Fibroblast of lung (primary cell): ENCODE measurements around the gene LMAN1L. TPM values are rescaled to one million over a fixed set of nuclear protein-coding genes. Genes with fewer than 3 reads are reported as not detected.
"Not testable (repeated sequence)": the region's sequence is repeated elsewhere in the genome, so short reads cannot be mapped to it uniquely, and the experiment has no call there.

Source experiments
- DNase-seq, 2 donors: peaks; one replicate each; pipeline versions ENCODE4 v3.0.0 to v3.0.0-alpha.2; 2010; ENCODE audit warnings: low read depth in 2 of 2
- H2AFZ ChIP-seq: 2 replicates; pipeline ENCODE4 v1.5.1; 2012; ENCODE audit warnings: low read length, control low read depth, inconsistent platforms
- H3K27ac ChIP-seq: 2 replicates; pipeline ENCODE4 v1.5.1; 2011; ENCODE audit warnings: low read length, control low read depth; ENCODE audit not compliant: insufficient read depth
- H3K27me3 ChIP-seq: 2 replicates; pipeline ENCODE4 v1.5.1; 2011; ENCODE audit warnings: mild to moderate bottlenecking, low read length; ENCODE audit not compliant: control insufficient read depth, insufficient read depth
- H3K36me3 ChIP-seq: 2 replicates; pipeline ENCODE4 v1.5.1; 2011; ENCODE audit warnings: low read length; ENCODE audit not compliant: control insufficient read depth, insufficient read depth
- H3K4me1 ChIP-seq: 2 replicates; pipeline ENCODE4 v1.5.1; 2011; ENCODE audit warnings: low read length; ENCODE audit not compliant: control insufficient read depth, insufficient read depth; ENCODE audit errors: extremely low read depth
- H3K4me2 ChIP-seq: 2 replicates; pipeline ENCODE4 v1.5.1; 2011; ENCODE audit warnings: low read length, control low read depth; ENCODE audit not compliant: insufficient read depth; ENCODE audit errors: extremely low read depth
- H3K4me3 ChIP-seq, 4 experiments: fragments of 200-600 bp in 1 of 4; sonication (generic) in 1 of 4; replicated peaks in 1 of 4; 2 replicates each; pipeline ENCODE4 v1.5.1; 2011 to 2016; ENCODE audit warnings: low read length in 4 of 4, low read depth in 3 of 4, mild to moderate bottlenecking in 3 of 4, control low read depth in 2 of 4, inconsistent platforms in 1 of 4, mixed read lengths in 1 of 4; ENCODE audit not compliant: insufficient read depth in 1 of 4; ENCODE audit errors: control extremely low read depth in 1 of 4
- H3K79me2 ChIP-seq: 2 replicates; pipeline ENCODE4 v1.5.1; 2012; ENCODE audit warnings: mild to moderate bottlenecking, low read length, inconsistent platforms; ENCODE audit not compliant: control insufficient read depth, insufficient read depth
- H3K9ac ChIP-seq: 2 replicates; pipeline ENCODE4 v1.5.1; 2011; ENCODE audit warnings: mild to moderate bottlenecking, low read length, control low read depth; ENCODE audit not compliant: insufficient read depth
- H3K9me3 ChIP-seq: 2 replicates; pipeline ENCODE4 v1.5.1; 2012; ENCODE audit warnings: low read depth, low read length; ENCODE audit not compliant: control insufficient read depth, insufficient read depth
- H4K20me1 ChIP-seq: 2 replicates; pipeline ENCODE4 v1.5.1; 2011; ENCODE audit warnings: low read length; ENCODE audit not compliant: control insufficient read depth, insufficient read depth; ENCODE audit errors: extremely low read depth
- EZH2 ChIP-seq: IDR thresholded peaks from 2 replicates; pipeline ENCODE4 v1.5.1; 2012; ENCODE audit warnings: low read length, control low read depth, mild to moderate bottlenecking; ENCODE audit errors: missing control alignments
- polyA plus RNA-seq, 2 donors: library from polyadenylated mRNA; depleted of rRNA in 1 of 2; stranded (reverse) in 1 of 2; unstranded in 1 of 2; fragments of >200 nt; gene quantifications; 2 replicates each; pipeline ENCODE4 v1.2.1, GENCODE V29; 2011 to 2012; ENCODE audit warnings: missing spikeins in 1 of 2
- total RNA-seq: library from RNA; depleted of rRNA; stranded (reverse); fragments of >200 nt; gene quantifications from 2 replicates; pipeline ENCODE4 v1.2.1, GENCODE V29; 2014
- TF ChIP-seq, protein P1 (sequence below), 2 donors: IDR thresholded peaks in 1 of 2; conservative IDR thresholded peaks in 1 of 2; 1 replicate in 1 of 2; 2 replicates in 1 of 2; pipeline ENCODE4 v1.5.1; 2011 to 2012; ENCODE audit warnings: low read length in 2 of 2, control low read depth in 1 of 2, inconsistent platforms in 1 of 2, low read depth in 1 of 2, mild to moderate bottlenecking in 1 of 2

The LMAN1L gene
- total and polyA plus RNA-seq, 2 donors (not counting 1 experiment from before 2014, with no cell fraction given), result not detected

GRCh38 chr15:74784426-74785193, 28.0 kb upstream of the LMAN1L start:
- Histone ChIP-seq H2AFZ (no peak overlapping the region), H3K9me3 (no peaks in the 10 kb centered on the region), H3K4me2 (peak overlapping the region; percentile 33), H3K27me3 (no peaks in the 10 kb centered on the region), H3K36me3 (no peaks in the 10 kb centered on the region), H3K4me3 (peak overlapping the region in 1 of 4 experiments; percentile 2), H3K79me2 (peaks cover 67% of the 10 kb centered on the region), H4K20me1 (no peaks in the 10 kb centered on the region), H3K9ac (no peak overlapping the region), H3K27ac (no peak overlapping the region), H3K4me1 (peaks cover 68% of the 10 kb centered on the region)
- TF ChIP-seq, protein P1, sequence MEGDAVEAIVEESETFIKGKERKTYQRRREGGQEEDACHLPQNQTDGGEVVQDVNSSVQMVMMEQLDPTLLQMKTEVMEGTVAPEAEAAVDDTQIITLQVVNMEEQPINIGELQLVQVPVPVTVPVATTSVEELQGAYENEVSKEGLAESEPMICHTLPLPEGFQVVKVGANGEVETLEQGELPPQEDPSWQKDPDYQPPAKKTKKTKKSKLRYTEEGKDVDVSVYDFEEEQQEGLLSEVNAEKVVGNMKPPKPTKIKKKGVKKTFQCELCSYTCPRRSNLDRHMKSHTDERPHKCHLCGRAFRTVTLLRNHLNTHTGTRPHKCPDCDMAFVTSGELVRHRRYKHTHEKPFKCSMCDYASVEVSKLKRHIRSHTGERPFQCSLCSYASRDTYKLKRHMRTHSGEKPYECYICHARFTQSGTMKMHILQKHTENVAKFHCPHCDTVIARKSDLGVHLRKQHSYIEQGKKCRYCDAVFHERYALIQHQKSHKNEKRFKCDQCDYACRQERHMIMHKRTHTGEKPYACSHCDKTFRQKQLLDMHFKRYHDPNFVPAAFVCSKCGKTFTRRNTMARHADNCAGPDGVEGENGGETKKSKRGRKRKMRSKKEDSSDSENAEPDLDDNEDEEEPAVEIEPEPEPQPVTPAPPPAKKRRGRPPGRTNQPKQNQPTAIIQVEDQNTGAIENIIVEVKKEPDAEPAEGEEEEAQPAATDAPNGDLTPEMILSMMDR (conservative IDR thresholded peaks at IDR 0.05 in 1 of 2, IDR thresholded peaks at IDR 0.05 in 1 of 2; ENCODE audit: low read depth in 1 of 2, low read length in 2 of 2), result no peak
- TF ChIP-seq EZH2, result no peak
- DNase-seq, result no peak

DNA sequence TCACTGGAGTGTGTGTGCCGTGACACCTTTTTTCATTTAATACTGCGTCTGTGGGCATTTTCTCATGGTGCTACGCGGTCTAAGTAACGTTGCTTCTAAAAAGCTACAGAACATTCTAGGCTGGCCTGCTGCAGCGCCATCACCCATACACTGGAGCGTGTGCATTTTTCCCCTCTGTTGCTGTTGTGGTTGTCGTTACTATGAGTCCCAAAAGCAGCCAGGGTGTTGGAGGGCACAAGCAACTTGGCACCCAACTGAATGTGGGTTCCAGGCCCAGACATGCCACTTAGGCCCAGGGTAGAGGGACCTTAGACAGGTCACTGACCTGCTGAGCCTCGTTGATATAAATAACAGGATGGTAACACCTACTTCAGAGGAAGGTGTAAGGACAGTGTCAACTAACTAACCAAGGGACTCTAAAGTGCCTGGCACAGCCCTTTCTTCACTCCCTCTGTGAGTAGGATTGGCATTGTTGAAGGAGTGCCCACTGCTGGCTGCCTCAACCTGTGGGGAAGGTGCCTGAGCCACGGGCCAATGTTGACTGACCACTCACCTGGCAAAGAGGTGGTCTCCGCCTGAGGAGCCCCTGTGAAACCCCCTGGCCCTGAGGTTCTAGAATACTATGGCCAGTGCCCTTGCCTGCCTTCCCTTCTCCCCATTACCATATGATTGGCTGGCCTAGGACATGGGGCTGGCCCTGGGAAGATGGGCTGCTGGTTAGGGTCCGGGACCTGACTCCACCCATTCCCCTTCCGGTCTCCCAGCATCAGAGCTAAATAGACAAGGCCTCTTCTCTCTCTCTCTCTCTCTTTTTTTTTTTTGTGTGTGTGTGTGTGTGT, 27.2 kb upstream of the LMAN1L start:
- Histone ChIP-seq H3K4me2 (no peak overlapping the region), H3K27ac (no peak overlapping the region), H3K4me1 (peaks cover 76% of the 10 kb centered on the region), H2AFZ (no peak overlapping the region), H3K79me2 (peaks cover 70% of the 10 kb centered on the region), H3K27me3 (no peaks in the 10 kb centered on the region), H3K36me3 (no peaks in the 10 kb centered on the region), H3K9me3 (no peaks in the 10 kb centered on the region), H3K4me3 (no peak overlapping the region), H3K9ac (no peak overlapping the region), H4K20me1 (no peaks in the 10 kb centered on the region)
- TF ChIP-seq EZH2, result no peak
- TF ChIP-seq, protein P1 (conservative IDR thresholded peaks at IDR 0.05 in 1 of 2, IDR thresholded peaks at IDR 0.05 in 1 of 2; ENCODE audit: low read depth in 1 of 2, low read length in 2 of 2), result no peak
- no peak for DNase-seq

DNA sequence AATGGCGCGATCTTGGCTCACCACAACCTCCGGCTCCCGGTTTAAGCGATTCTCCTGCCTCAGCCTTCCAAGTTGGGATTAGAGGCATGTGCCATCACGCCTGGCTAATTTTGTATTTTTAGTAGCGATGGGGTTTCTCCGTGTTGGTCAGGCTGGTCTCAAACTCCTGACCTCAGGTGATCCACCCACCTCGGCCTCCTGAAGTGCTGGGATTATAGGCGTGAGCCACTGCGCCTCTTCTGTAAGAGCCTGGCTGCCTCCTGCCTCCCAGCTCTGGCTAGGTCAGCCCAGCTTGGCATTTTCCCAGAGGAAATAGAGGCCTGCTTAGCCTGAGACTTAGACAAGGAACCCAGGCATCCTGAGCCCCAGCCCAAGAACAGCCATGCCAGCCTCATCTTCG, 26.6 kb upstream of the LMAN1L start:
- H2AFZ ChIP-seq, H3K27me3 ChIP-seq, H4K20me1 ChIP-seq, H3K9ac ChIP-seq, H3K36me3 ChIP-seq, H3K9me3 ChIP-seq, DNase-seq, H3K4me2 ChIP-seq, H3K4me3 ChIP-seq, H3K27ac ChIP-seq: not testable (repeated sequence)
- H3K79me2 ChIP-seq, result peaks cover 70% of the 10 kb centered on the region
- peaks cover 72% of the 10 kb centered on the region for H3K4me1 ChIP-seq
